Endothelial cell of umbilical vein (primary cell): ENCODE results near the gene SGCE. TPM values are rescaled to one million over a fixed set of nuclear protein-coding genes. Genes with fewer than 3 reads are reported as not detected.
A peak's percentile ranks its signal among the peaks of the same experiment; 100 is the strongest.

Source experiments
- BruUV-seq: library from RNA; stranded (reverse); fragments of 400-500 nt; replicated peaks from 2 replicates; lab custom pipeline; 2021; lab: Mats Ljungman, UMichigan
- CTCF ChIA-PET: fragments of 300-600, 350-600 bp; sonication (Branson Sonifier 250); formaldehyde crosslinking; loops from one replicate; lab custom pipeline; 2021; ENCODE audit warnings: antibody characterized with exemption, inconsistent platforms; lab: Charles Lee
- POLR2A ChIA-PET: fragments of 300-600, 350-600 bp; sonication (Branson Sonifier 250); formaldehyde crosslinking; loops from one replicate; lab custom pipeline; 2021; ENCODE audit warnings: antibody characterized with exemption, inconsistent platforms; lab: Charles Lee
- DNase-seq: peaks from one replicate; pipeline ENCODE4 v3.0.0-alpha.2; 2011; ENCODE audit warnings: low read depth, low spot score
- FAIRE-seq: peaks from 2 replicates; lab custom pipeline; 2011; peaks lifted over from hg19 to GRCh38; lab: Jason Lieb, UNC
- H2AFZ ChIP-seq: 2 replicates; pipeline ENCODE4 v1.6.0; 2012; ENCODE audit warnings: low read depth, low read length, control low read depth, inconsistent platforms
- H3K27ac ChIP-seq: 2 replicates; pipeline ENCODE4 v1.5.1; 2011; ENCODE audit warnings: low read depth, mild to moderate bottlenecking, control low read depth, low read length, moderate library complexity; ENCODE audit not compliant: insufficient read depth
- H3K27me3 ChIP-seq, 2 experiments: 2 replicates each; pipeline versions ENCODE4 v1.6.0 to v1.6.1; 2011; ENCODE audit warnings: low read length in 2 of 2, mixed read lengths in 1 of 2; ENCODE audit not compliant: control insufficient read depth in 2 of 2, insufficient read depth in 2 of 2
- H3K36me3 ChIP-seq, 2 experiments: 2 replicates in 1 of 2; 3 replicates in 1 of 2; pipeline ENCODE4 v1.5.1; 2011; ENCODE audit warnings: low read length in 2 of 2, mild to moderate bottlenecking in 1 of 2, moderate library complexity in 1 of 2; ENCODE audit not compliant: control insufficient read depth in 2 of 2, insufficient read depth in 2 of 2; ENCODE audit errors: extremely low read depth in 1 of 2
- H3K4me1 ChIP-seq: 3 replicates; pipeline ENCODE4 v1.5.1; 2011; ENCODE audit warnings: mild to moderate bottlenecking, low read length; ENCODE audit not compliant: control insufficient read depth, insufficient read depth; ENCODE audit errors: extremely low read depth
- H3K4me2 ChIP-seq: 2 replicates; pipeline ENCODE4 v1.6.1; 2011; ENCODE audit warnings: low read length, control low read depth, mixed read lengths; ENCODE audit not compliant: insufficient read depth
- H3K4me3 ChIP-seq, 3 experiments: fragments of 200-600 bp in 1 of 3; sonication (generic), shearing (Covaris generic) in 1 of 3; replicated peaks in 1 of 3; 2 replicates each; pipeline ENCODE4 v1.5.1; 2011 to 2016; ENCODE audit warnings: control low read depth in 3 of 3, low read length in 3 of 3, mild to moderate bottlenecking in 2 of 3, inconsistent platforms in 1 of 3, low read depth in 1 of 3, moderate library complexity in 1 of 3; ENCODE audit not compliant: insufficient read depth in 1 of 3
- H3K79me2 ChIP-seq: 2 replicates; pipeline ENCODE4 v1.6.0; 2012; ENCODE audit warnings: low read length, inconsistent platforms; ENCODE audit not compliant: control insufficient read depth, insufficient read depth
- H3K9ac ChIP-seq: replicated peaks from 2 replicates; pipeline ENCODE3; 2011; ENCODE audit warnings: low read length, control low read depth; ENCODE audit not compliant: insufficient read depth; ENCODE audit errors: extremely low read depth
- H3K9me1 ChIP-seq: replicated peaks from 3 replicates; pipeline ENCODE4 v1.6.0; 2011; ENCODE audit warnings: mild to moderate bottlenecking, low read length; ENCODE audit not compliant: control insufficient read depth, insufficient read depth; ENCODE audit errors: extremely low read depth
- H3K9me3 ChIP-seq: replicated peaks from 2 replicates; pipeline ENCODE4 v1.5.1; 2012; ENCODE audit warnings: low read length, inconsistent platforms; ENCODE audit not compliant: control insufficient read depth, insufficient read depth
- H4K20me1 ChIP-seq: replicated peaks from 2 replicates; pipeline ENCODE3; 2011; ENCODE audit warnings: mild to moderate bottlenecking, low read length; ENCODE audit not compliant: control insufficient read depth, insufficient read depth; ENCODE audit errors: extremely low read depth
- EZH2 ChIP-seq: IDR thresholded peaks from 2 replicates; pipeline ENCODE4 v1.6.1; 2012; ENCODE audit warnings: borderline replicate concordance, low read depth, mild to moderate bottlenecking, moderate library complexity, low read length, inconsistent platforms; ENCODE audit not compliant: severe bottlenecking
- FOS ChIP-seq: IDR thresholded peaks from 2 replicates; pipeline ENCODE4 v1.6.1; 2011; ENCODE audit warnings: mild to moderate bottlenecking, low read length, moderate library complexity, borderline replicate concordance; ENCODE audit not compliant: insufficient read depth
- GATA2 ChIP-seq: IDR thresholded peaks from 2 replicates; pipeline ENCODE4 v1.7.0; 2011; ENCODE audit warnings: low read depth, mild to moderate bottlenecking, moderate library complexity, mixed read lengths, low read length; ENCODE audit not compliant: insufficient read length, insufficient read depth
- JUN ChIP-seq: IDR thresholded peaks from 2 replicates; pipeline ENCODE4 v1.6.1; 2011; ENCODE audit warnings: borderline replicate concordance, low read depth; ENCODE audit not compliant: insufficient read length, insufficient read depth
- MAX ChIP-seq: IDR thresholded peaks from 2 replicates; pipeline ENCODE4 v1.6.1; 2011; ENCODE audit not compliant: insufficient read depth, insufficient read length
- MYC ChIP-seq: IDR thresholded peaks from one replicate; pipeline ENCODE4 v1.6.1; 2011; ENCODE audit warnings: mild to moderate bottlenecking, low read depth, low read length
- POLR2A ChIP-seq: IDR thresholded peaks from 2 replicates; pipeline ENCODE4 v1.6.1; 2012; ENCODE audit warnings: low read depth, mild to moderate bottlenecking, control low read depth, low read length
- POLR2AphosphoS5 ChIP-seq: IDR thresholded peaks from 2 replicates; pipeline ENCODE4 v1.6.1; 2012; ENCODE audit warnings: low read depth, mild to moderate bottlenecking, control low read depth, low read length, moderate library complexity; ENCODE audit not compliant: insufficient read depth
- dilution Hi-C: fragments of 300-500 bp; cut with MboI; formaldehyde crosslinking; loops from one replicate; pipeline ENCODE4 v1.15.0; 2019; ENCODE audit warnings: low sequenced_read_pairs; ENCODE audit not compliant: extremely low pct_ligation_motif_present
- intact Hi-C: fragments of 100-400 bp; cut with micrococcal nuclease; formaldehyde crosslinking; loops from one replicate; pipeline ENCODE4 v1.10.0; 2022
- polyA plus RNA-seq, 4 experiments: library from polyadenylated mRNA; depleted of rRNA in 3 of 4; stranded (reverse) in 3 of 4; unstranded in 1 of 4; fragments of >200 nt; gene quantifications; 2 replicates each; pipeline versions ENCODE4 v1.2.1 to v1.2.3, GENCODE V29; 2011 to 2012; ENCODE audit warnings: missing spikeins in 1 of 4
- total RNA-seq: library from RNA; stranded (reverse); gene quantifications from 2 replicates; pipeline ENCODE4 v1.2.3, GENCODE V29; 2021
- TF ChIP-seq, protein P1 (sequence below), 2 donors: IDR thresholded peaks; 1 replicate in 1 of 2; 2 replicates in 1 of 2; pipeline ENCODE4 v1.5.1; 2011; ENCODE audit warnings: low read length in 2 of 2, mild to moderate bottlenecking in 2 of 2, moderate library complexity in 2 of 2, control low read depth in 1 of 2, inconsistent platforms in 1 of 2, low read depth in 1 of 2; ENCODE audit not compliant: insufficient read depth in 1 of 2; ENCODE audit errors: extremely low read depth in 1 of 2

Gene SGCE
- total and polyA plus RNA-seq, 2 donors (not counting 3 experiments of a cell fraction or from before 2014, with no cell fraction given) = 46.8 to 53.3 TPM

- intact Hi-C loops = loop anchor here (1.0 to 5.0 kb wide), 7 partner anchors 41 to 820 kb away; partner anchors contain the start of gene PPP1R9A
- no peak overlapping the region for H3K27ac ChIP-seq
- POLR2A ChIA-PET = no interaction called here
Measured at GRCh38 chr7:94656925-94657731, 1.2 kb upstream of the SGCE start.

More at GRCh38 chr7:94656925-94657731, 1.2 kb upstream of the SGCE start:
- no peaks in the 10 kb centered on the region for H4K20me1 ChIP-seq
- dilution Hi-C loops = no loop called here
- H3K9me3 ChIP-seq = no peaks in the 10 kb centered on the region
- H3K27me3 ChIP-seq = no peaks in the 10 kb centered on the region
- CTCF ChIA-PET = interaction anchor here (0.7 to 3.5 kb wide), 11 partner anchors 37 to 820 kb away, joined by 3 to 76 read pairs (median 5); no protein-coding TSS in a partner anchor
- TF ChIP-seq EZH2 (no peak), MAX (no peak), MYC (no peak), GATA2 (no peak), POLR2AphosphoS5 (no peak), JUN (no peak), POLR2A (no peak), FOS (no peak)
- TF ChIP-seq, protein P1, sequence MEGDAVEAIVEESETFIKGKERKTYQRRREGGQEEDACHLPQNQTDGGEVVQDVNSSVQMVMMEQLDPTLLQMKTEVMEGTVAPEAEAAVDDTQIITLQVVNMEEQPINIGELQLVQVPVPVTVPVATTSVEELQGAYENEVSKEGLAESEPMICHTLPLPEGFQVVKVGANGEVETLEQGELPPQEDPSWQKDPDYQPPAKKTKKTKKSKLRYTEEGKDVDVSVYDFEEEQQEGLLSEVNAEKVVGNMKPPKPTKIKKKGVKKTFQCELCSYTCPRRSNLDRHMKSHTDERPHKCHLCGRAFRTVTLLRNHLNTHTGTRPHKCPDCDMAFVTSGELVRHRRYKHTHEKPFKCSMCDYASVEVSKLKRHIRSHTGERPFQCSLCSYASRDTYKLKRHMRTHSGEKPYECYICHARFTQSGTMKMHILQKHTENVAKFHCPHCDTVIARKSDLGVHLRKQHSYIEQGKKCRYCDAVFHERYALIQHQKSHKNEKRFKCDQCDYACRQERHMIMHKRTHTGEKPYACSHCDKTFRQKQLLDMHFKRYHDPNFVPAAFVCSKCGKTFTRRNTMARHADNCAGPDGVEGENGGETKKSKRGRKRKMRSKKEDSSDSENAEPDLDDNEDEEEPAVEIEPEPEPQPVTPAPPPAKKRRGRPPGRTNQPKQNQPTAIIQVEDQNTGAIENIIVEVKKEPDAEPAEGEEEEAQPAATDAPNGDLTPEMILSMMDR (IDR thresholded peaks at IDR 0.05; ENCODE audit: extremely low read depth in 1 of 2, insufficient read depth in 1 of 2, low read depth in 1 of 2, low read length in 2 of 2) = no peak
- no peaks in the 10 kb centered on the region for H3K36me3 ChIP-seq
- H2AFZ ChIP-seq = peak overlapping the region; percentile 78
- no peak for FAIRE-seq
- no TSS peak for BruUV-seq
- no peak overlapping the region for H3K9ac ChIP-seq
- peak overlapping the region; percentile 48 for H3K4me2 ChIP-seq
- peak; percentile 55 for DNase-seq
- H3K4me3 ChIP-seq = peak overlapping the region in 2 of 3 experiments; percentile 38 to 40
- peaks cover 20% of the 10 kb centered on the region for H3K4me1 ChIP-seq
- peaks cover 2% of the 10 kb centered on the region for H3K79me2 ChIP-seq
- no peaks in the 10 kb centered on the region for H3K9me1 ChIP-seq
